ENCODE results near the gene MLNR. TPM values are rescaled to one million over a fixed set of nuclear protein-coding genes. Genes with fewer than 3 reads are reported as not detected.

Gene MLNR
- polyA plus RNA-seq, 1 donor = 0.11 TPM

Other genes with a start within 250 kb of the MLNR start
- 33.6 TPM for gene FNDC3A, start 244.4 kb upstream of the MLNR start, polyA plus RNA-seq (ENCODE audit: insufficient read length)
- 8.9 TPM for gene CDADC1, start 27.6 kb downstream of the MLNR start, polyA plus RNA-seq (ENCODE audit: insufficient read length)
- 4.2 TPM for gene CAB39L, start 223.7 kb downstream of the MLNR start, polyA plus RNA-seq (ENCODE audit: insufficient read length)
- 8.1 TPM for gene SETDB2, start 223.9 kb downstream of the MLNR start, polyA plus RNA-seq (ENCODE audit: insufficient read length)